NOMO-1 treated with dmso at 0.1 percent for 144 hours (cell line): Measurements from ENCODE around the gene PRKRIP1.
A peak's percentile ranks its signal among the peaks of the same experiment; 100 is the strongest.
"Not testable (repeated sequence)": the region's sequence is repeated elsewhere in the genome, so short reads cannot be mapped to it uniquely, and the experiment has no call there.

ENCODE experiments used
- DNase-seq: peaks from one replicate; lab custom pipeline; 2025; ENCODE audit not compliant: unreplicated experiment; lab: John Stamatoyannopoulos, UW

Gene PRKRIP1, protein sequence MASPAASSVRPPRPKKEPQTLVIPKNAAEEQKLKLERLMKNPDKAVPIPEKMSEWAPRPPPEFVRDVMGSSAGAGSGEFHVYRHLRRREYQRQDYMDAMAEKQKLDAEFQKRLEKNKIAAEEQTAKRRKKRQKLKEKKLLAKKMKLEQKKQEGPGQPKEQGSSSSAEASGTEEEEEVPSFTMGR

DNA sequence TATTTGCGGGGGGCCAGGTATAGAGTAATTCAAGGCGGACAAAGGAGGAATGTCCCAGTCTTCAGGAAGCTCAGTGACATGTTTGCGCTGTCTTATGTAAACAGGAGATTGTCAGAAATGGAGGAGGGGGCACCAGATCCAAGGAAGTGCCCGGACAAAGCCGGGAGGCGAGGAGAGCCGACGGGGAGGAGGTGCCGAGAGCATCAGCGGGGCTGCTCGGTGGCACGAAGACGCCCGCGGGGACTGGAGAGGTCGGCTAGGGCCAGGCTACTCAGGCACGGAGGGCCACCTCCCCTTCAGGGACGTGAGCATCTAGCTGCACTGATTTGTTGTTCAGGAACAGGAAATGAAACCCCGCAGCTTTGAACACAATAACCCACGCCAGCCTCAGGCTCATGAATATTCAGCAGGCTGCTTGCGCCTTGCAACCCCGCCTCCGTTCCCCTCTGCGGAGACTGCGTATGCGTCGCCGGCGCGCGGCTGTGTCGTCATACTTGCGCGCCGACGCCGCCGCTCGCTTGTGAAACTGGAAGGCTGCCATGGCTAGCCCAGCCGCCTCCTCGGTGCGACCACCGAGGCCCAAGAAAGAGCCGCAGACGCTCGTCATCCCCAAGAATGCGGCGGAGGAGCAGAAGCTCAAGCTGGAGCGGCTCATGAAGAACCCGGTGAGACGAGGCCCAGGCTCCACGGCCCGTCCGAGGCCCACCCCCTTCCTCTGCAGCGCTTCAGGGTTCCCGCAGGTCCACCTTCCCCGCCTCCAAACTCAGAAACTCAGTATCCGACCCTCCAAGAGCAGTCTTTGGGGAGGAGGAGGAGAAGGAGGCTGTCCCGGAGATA lies at the start of gene PRKRIP1:
PRKRIP1 (plus strand) TSS at position 491 of the 837 bp plus-strand sequence; CDS start at position 540, 49 bp downstream.
- DNase-seq = peak; percentile 95

DNA sequence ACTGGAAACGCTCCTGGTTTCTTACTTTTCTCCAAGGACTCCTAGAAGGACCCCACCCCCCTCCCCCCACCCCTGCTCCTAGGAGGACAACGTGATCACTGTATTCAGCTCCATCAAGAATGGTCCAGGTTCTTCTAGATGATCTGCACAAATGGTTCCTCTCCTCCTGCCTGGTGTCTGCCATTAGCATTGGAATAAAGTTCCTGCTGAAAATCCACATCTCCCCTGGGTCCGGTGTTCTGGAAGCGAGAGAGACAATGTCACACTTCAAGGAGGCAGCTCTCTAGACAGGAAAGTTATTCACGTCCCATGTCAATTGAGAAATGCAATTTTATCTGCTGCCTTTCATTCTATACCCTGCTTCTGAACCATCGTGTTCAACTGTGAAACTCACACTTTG lies 49.2 kb upstream of the PRKRIP1 start:
- DNase-seq = not testable (repeated sequence)

DNA sequence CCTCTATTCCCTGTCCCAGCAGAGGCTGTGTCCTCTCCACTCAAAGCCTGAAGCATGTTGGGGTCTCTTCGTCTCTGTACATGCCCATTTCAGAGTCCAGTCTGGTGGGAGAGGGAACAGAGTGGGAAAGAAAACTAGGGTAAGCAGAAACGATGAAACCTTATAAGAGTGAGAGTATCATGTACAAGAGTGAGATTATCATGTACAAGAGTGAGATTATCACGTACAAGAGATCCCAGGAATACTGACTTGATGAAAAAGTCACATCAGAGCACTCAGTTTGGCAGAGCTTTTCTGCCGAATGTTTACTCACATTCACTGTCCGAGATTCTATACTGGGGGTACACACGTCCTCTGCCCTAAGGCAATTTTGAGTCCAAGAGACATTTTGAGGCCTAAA lies 39.8 kb upstream of the PRKRIP1 start, which contains the start of gene SPDYE6:
SPDYE6 (minus strand) TSS at position 101 of the 400 bp plus-strand sequence. CDS start 421 bp downstream, outside the sequence.
- not testable (repeated sequence) for DNase-seq

DNA sequence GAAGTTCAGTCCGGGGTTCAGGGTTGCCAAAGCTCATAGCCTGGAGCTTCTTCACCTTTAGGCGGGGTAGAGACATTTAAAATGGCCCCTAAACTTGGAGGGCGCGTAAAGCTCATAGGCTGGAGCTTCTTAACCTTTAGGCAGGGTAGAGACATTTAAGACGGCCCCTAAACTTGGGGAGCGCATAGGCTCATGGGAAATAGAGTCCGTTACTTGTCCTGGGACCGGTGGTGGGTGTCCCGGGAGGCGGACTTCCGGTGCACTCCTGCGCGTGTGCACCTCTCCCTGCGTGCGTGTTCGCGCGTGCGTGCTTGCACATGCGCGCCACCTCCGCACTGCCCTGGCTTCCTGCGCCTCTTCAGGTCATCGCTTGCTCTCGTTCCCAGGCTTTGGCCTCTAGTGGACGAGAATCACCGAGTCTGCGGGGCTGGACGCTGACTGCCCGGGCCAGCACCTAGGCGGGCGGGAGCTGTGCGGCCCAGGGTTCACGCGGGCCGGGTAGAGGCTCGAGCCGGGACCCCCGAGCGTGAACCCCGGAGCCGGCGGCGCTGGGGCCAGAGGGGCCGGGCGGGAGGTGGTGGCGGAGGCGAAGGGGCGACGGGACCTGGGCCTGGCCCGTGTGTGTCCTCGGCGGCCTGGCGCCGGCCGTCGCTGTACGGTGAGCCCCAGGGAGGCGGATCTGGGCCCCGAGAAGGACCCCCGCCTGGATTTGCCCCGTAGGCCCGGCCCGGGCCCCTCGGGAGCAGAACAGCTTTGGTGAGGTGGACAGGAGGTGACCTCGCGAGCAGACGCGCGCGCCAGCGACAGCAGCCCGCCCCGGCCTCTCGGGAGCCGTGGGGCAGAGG lies 32.4 kb upstream of the PRKRIP1 start:
- DNase-seq = peak; percentile 99

DNA sequence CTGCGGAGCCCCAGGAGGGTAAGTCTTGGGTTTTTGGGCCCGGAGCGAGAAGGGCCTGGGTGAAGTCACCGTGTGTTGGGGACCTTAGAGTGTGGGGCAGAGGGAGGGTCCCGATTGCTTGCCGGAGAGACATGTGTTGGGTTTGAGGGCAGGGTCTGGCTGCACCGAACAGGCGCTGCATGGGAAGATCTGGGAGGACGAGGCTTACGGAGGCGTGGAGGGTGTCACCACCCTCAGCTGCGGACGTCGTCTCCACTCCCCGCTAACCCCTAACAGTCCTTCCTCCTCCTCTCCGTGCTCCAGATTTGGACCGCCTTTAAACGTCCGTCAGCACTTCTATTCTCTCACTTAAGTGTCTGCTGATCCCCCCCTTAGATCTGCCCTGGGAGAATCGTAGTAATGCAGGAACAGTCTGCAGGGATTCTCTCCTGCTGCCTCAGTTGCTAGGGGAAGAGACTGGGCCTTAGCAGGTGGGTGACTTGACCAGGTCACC lies 31.7 kb upstream of the PRKRIP1 start:
- DNase-seq = not testable (repeated sequence)

DNA sequence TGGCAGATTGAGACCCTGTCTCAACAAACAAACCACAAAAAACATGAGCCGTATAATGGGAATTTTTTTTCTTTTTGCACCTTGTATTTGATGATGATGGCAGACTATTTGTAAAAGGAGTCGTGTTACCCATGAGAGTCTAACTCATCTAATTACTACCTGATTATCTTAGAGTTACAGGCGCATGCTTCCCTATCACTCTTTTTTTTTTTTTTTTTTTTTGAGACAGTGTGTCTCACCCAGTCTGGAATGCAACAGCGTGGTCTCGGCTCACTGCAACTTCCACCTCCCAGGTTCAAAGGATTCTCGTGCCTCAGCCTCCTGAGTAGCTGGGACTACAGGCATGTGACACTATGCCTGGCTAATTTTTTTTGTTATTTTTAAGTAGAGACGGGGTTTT lies 30.8 kb upstream of the PRKRIP1 start:
- DNase-seq = not testable (repeated sequence)

DNA sequence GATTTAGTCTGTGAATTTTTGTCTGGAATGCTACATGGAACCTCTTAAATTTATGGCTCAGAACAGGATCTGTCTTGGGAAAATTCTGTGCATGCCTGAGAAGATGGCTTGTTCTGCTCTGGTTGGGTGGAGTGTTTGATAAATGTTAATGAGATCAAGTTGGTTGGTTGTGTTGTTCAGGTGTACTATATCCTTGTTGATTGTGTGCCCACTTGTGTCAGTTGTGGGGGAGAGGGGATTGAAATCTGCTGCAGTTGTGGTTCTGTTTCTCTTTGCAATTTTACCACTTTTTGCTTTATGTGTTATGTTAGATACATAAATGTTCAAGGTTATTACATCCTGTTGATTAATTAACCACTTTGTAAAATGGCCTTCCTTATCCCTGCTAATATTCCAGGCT lies 26.1 kb upstream of the PRKRIP1 start:
- DNase-seq = not testable (repeated sequence)

DNA sequence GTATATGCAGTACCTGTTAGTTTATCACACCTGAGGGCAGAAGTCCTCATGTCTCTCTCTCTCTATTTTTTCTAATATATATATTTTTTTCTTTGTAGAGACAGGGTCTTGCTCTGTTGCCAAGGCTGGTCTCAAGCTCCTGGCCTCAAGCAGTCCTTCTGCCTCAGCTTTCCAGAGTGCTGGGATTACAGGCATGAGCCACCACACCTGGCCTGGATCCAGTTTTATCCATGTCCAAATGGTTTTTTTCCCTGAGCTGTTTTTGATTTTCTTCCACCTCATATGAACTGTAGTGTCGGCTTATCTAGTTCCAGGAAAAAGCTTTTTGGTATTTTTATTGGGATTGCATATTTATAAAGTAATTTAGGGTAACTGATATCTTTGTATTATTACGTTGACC lies 23.4 kb upstream of the PRKRIP1 start:
- DNase-seq = not testable (repeated sequence)

DNA sequence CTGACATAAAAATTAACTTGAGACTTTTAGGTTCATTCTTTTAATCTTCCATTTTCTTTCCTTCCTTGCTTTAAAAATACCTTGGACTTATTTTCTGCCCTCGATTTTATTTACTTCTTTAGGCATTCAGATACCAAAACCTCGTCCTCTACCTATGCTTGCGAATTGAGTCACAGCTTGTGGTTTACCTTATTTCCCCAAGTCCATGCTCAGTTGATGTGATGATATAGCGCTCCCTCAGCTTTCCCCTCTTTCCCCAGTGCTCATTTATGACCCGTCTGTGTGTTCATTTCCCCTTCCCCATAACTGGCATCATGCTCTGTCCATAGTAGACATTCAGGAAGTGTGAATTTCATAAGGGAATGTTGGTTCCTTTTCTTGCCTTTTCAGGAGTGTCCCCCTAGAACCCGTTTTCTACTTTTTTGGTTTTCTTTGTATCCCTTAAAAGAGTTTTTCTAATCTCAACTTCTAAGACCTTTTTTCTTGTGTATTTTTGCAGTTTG lies 19.1 kb upstream of the PRKRIP1 start:
- DNase-seq = no peak

DNA sequence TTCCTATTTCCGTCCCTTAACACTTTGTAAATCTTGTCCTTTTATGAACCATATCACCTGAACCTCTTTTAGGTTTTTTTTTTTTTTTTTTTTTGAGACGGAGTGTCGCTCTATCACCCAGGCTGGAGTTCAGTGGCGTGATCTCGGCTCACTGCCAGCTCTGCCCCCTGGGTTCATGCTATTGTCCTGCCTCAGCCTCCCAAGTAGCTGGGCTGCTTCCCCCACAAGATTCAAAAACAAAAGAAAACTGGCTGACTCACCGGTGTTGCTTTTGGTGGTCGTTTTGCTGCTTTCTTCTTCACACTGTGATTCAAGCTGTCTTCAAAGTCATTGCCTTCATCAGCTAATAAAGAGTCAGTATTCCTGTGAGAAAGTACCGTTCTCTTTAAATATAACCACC lies 15.3 kb upstream of the PRKRIP1 start:
- not testable (repeated sequence) for DNase-seq

DNA sequence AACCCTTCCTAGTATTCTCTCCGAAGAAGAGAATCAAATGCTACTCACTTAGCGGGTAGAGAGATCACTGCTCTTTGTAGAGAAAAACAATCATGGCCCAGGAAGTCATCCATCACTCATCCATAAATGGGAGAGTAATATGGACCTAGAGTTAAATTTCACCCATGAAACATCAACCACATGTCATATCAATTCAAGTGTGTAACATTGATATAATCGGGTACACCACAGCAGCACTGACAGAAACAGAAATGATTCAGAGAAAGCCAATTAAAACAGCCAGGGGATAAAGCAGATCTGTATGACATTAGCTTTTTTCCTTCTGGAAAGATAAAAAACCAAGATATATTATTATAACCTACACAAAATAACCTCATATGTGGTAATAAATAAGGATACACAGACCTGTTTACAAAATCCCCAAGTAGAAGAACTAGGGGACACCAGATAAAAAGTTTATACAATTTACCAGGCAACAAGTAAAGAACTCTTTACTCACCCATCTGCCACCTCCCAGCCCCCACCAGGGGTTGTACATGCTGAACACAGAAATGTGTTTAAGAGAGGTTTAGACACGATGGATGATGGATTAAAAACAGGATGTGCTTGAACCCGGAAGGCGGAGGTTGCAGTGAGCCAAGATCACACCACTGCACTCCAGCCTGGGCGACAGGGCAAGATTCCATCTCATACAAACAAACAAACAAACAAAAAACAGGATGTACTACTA lies 14.3 kb upstream of the PRKRIP1 start:
- DNase-seq = not testable (repeated sequence)

DNA sequence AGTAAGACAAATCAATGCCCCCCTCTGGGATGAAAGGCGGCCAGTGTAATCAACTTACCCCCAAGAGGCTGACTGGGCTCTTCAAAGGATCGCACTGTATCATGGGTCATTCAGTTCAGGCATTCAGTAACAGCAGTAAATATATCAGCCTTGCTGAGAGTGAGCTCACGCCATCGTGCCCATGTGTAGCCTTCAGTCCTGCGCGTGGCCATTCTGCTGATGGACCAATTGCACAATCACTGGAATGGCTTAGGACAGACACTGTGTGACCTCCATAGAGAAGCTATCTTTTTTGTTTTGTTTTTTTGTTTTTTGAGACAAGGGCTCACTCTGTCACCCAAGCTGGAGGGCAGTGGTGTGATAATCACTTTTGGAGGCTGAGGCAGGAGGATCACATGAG lies 9.1 kb upstream of the PRKRIP1 start:
- no peak for DNase-seq

DNA sequence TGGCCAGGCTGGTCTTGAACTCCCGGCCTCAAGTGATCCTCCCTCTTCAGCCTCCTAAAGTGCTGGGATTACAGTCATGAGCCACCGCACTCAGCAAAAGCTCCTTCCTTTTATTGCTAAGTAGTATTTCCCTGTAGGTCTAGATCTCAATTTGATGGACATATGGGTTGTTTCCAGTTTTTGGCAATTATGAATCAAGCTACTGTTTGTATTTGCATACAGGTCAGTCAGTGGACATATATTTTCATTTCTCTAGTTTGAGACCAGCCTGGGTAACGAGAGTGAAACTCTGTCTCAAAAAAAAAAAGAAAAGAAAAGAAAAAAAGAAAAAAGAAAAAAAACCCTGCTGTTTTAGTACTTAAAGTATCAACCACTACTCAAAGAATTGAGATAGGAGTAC lies 6.4 kb upstream of the PRKRIP1 start:
- no peak for DNase-seq

DNA sequence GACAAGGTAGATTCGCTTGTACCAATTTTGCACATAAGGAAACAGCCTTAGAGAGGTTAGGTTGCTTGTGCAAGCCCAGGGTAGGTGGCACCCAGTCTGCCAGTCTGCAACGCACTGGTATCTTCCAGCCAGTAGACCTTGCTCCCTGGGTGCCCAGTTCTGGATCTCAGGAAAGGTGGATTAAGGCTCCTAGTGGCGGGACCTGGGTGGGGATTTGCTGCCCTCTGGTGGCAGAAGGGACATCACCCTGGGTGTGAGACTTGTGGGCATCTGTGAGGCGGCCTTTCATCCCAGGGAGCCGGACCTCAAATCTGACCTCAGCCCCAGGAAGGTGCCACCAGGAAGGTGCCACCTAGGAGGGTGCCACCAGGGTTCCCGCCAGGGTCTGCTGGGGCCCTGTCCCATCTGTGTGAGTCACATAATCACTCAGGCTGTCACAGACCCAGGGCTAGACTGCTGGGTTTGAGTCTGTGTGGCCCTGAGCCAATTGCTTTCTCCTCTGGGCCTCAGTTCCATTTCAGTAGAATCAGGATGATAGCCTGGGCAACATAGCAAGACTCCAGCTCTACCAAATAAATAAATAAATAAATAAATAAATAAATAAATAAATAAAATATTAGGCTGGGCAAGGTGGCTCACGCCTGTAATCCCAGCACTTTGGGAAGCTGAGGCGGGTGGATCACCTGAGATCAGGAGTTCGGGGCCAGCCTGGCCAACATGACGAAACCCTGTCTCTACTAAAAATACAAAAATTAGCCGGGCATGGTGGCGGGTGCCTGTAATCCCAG lies 5.3 kb upstream of the PRKRIP1 start:
- DNase-seq = peak; percentile 17

DNA sequence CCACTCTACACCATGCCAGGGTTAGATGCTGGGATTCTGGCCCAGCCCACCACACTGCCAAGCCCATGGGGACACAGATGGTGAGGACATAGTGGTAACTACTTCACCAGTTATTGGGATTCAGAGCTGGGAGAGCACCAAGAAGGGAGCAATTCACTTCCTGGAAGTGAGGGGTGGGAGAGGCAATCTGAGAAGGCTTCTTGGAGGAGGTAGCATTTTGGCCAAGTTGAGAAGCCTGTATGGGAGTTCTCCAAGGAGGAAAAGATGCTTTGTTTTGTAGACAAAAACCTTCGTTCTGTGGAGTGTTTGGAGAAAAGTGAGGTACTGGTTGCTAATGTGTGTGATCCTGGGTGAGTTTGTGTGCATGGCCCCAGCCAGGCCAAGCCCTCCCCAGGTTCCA lies 3.8 kb upstream of the PRKRIP1 start:
- DNase-seq = no peak

DNA sequence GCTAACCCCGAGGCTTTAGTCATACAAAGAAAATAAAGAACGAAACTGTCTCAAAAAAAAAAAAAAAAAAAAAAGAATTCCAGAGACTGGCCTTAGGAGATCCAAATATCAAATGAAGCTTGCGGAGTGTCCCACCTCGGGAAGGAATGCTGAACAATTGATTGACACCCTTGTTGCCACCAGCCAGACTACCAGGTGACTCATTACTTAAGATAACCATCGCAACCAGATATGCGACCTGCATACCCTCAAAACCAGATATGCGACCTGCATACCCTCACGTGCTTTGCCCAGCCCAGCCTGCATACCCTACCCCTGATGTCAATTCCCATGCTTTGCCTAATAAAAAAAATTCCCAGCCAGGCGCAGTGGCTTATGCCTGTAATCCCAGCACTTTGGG lies 2.7 kb upstream of the PRKRIP1 start:
- no peak for DNase-seq

DNA sequence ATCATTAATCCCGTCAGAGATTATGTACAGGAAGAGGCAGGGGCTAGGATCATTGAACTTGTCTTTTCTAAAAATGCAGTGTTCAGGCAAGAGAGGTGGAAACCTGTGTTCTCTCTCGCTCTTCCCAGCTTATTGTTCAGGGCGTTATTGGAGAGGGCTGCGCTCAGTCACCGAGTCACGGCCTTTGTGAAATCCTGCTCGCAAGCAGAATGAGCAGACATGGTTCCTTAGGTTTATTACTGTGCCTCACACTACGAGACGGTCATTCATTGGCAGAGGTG lies 631 bp upstream of the PRKRIP1 start:
- DNase-seq = no peak

DNA sequence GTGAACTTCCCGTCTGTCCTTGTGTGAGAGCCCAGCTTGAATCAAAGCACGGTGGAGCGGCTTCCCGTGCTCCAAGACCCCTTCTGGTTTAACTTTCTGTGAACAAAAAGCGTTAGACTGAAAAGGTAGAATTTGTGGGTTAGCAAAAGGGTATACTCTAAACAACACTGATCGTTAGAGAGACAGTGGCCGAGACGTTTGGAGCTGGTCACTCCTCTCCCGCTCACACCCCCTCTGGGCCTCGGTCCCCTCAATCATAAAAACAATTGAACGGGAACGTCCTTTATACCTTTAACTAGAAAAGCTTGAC lies 502 bp downstream of the PRKRIP1 start:
- peak; percentile 5 for DNase-seq

DNA sequence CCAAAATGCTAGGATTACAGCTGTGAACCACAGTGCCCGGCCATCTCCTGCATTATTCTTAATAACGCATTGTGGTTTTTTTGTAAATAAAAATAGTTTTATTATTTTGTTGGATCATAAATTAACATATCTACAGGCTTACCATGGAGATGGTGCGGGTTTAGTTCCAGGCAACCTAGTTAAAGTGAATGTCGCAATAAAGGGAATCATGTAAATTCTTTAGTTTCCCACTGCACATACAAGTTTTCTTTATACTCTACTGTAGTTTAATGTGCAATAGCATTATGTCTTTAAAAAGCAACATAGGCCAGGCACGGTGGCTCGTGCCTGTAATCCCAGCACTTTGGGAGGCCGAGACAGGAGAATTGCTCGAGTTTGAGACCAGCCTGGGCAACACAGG lies 2.4 kb downstream of the PRKRIP1 start:
- no peak for DNase-seq

DNA sequence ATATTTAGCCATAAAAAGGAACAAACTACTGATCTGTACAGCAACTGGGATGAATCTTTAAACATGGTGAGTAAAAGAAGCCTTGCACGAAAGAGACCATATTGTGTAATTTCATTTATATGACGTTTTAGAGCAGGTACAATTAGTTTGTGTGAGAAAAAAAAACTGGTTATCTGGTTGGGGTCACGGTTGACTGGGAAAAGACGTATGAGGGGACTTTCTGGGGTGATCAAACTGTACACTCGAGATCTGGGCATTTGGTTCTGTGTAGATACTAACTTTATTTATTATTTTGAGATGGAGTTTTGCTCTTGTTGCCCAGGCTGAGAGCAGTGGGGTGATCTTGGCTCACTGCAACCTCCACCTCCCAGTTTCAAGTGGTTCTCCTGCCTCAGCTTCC lies 4.2 kb downstream of the PRKRIP1 start:
- DNase-seq = no peak
